C4-2B (cell line): Measurements from ENCODE around the gene TYW5.

Experiments
- ZFX ChIP-seq: fragments of 450-650 bp; IDR thresholded peaks from 2 replicates; pipeline ENCODE4 v1.6.1; 2017
- TF ChIP-seq, protein P1 (sequence below): fragments of 450-650 bp; conservative IDR thresholded peaks from 2 replicates; pipeline ENCODE4 v1.5.1; 2017; ENCODE audit warnings: mild to moderate bottlenecking

DNA sequence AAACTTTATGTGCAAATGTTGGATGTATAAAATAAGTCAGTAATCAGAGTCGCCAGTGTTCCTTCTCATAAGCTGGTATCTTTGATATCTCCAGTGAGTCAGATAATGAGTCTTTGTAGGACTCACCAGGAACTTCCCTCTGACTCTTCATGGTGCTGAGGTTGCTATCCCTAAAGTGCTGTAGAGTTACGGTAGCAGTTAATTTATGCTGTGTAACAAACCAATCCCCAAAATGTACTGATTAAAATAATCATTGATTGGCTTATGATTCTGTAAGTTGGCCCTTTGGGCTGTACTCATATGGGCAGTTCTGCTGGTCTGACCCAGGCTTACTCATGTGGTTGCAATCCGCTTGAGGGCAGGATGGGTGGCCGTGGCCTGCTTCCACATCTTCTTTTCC is 43.9 kb upstream of the TYW5 start:
- TF ChIP-seq, protein P1, sequence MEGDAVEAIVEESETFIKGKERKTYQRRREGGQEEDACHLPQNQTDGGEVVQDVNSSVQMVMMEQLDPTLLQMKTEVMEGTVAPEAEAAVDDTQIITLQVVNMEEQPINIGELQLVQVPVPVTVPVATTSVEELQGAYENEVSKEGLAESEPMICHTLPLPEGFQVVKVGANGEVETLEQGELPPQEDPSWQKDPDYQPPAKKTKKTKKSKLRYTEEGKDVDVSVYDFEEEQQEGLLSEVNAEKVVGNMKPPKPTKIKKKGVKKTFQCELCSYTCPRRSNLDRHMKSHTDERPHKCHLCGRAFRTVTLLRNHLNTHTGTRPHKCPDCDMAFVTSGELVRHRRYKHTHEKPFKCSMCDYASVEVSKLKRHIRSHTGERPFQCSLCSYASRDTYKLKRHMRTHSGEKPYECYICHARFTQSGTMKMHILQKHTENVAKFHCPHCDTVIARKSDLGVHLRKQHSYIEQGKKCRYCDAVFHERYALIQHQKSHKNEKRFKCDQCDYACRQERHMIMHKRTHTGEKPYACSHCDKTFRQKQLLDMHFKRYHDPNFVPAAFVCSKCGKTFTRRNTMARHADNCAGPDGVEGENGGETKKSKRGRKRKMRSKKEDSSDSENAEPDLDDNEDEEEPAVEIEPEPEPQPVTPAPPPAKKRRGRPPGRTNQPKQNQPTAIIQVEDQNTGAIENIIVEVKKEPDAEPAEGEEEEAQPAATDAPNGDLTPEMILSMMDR, result no peak
- TF ChIP-seq ZFX, result no peak
